Activated T-cell treated with anti-CD3 and anti-CD28 coated beads, Interleukin-2, amount 50 U/mL, for 1 hour (primary cell): ENCODE measurements around the gene CRIM1.

ENCODE experiments used
- DNase-seq: peaks from one replicate; pipeline ENCODE4 v3.0.0-alpha.2; 2020

Gene CRIM1

GRCh38 chr2:36459725-36460137 lies 104.2 kb downstream of the CRIM1 start:
- no peak for DNase-seq

GRCh38 chr2:36461039-36461681 lies 105.6 kb downstream of the CRIM1 start:
- DNase-seq = no peak

- DNase-seq = no peak
Observed at GRCh38 chr2:36462311-36462935, 106.8 kb downstream of the CRIM1 start.

- DNase-seq = no peak
Observed at GRCh38 chr2:36463365-36463764, 107.8 kb downstream of the CRIM1 start.

- no peak for DNase-seq
Observed at GRCh38 chr2:36464006-36464721, 108.6 kb downstream of the CRIM1 start.

- no peak for DNase-seq
Observed at GRCh38 chr2:36466135-36466534, 110.6 kb downstream of the CRIM1 start.

- no peak for DNase-seq
Observed at GRCh38 chr2:36468463-36469105, 113.0 kb downstream of the CRIM1 start.

- DNase-seq = no peak
Observed at GRCh38 chr2:36469106-36469477, 113.5 kb downstream of the CRIM1 start.

- no peak for DNase-seq
Observed at GRCh38 chr2:36469710-36470109, 114.1 kb downstream of the CRIM1 start.

- no peak for DNase-seq
Observed at GRCh38 chr2:36473230-36473629, 117.7 kb downstream of the CRIM1 start.

GRCh38 chr2:36476411-36476810 lies 120.8 kb downstream of the CRIM1 start:
- DNase-seq = no peak

- no peak for DNase-seq
Observed at GRCh38 chr2:36477315-36477714, 121.7 kb downstream of the CRIM1 start.

GRCh38 chr2:36477746-36478145 lies 122.2 kb downstream of the CRIM1 start:
- DNase-seq = no peak

- DNase-seq = no peak
Observed at GRCh38 chr2:36478332-36478738, 122.8 kb downstream of the CRIM1 start.

GRCh38 chr2:36478999-36479398 lies 123.4 kb downstream of the CRIM1 start:
- DNase-seq = no peak

- no peak for DNase-seq
Observed at GRCh38 chr2:36479406-36479805, 123.8 kb downstream of the CRIM1 start.

GRCh38 chr2:36480028-36480427 lies 124.5 kb downstream of the CRIM1 start:
- no peak for DNase-seq

- no peak for DNase-seq
Observed at GRCh38 chr2:36480636-36481035, 125.1 kb downstream of the CRIM1 start.

- DNase-seq = no peak
Observed at GRCh38 chr2:36481709-36482108, 126.1 kb downstream of the CRIM1 start.

GRCh38 chr2:36482576-36483214 lies 127.1 kb downstream of the CRIM1 start:
- no peak for DNase-seq

GRCh38 chr2:36483290-36483689 lies 127.7 kb downstream of the CRIM1 start:
- no peak for DNase-seq

- no peak for DNase-seq
Observed at GRCh38 chr2:36484454-36484853, 128.9 kb downstream of the CRIM1 start.

- no peak for DNase-seq
Observed at GRCh38 chr2:36485521-36485920, 129.9 kb downstream of the CRIM1 start.
